Naive thymus-derived CD8-positive, alpha-beta T cell (primary cell): ENCODE measurements around the gene ATP9B. TPM values are rescaled to one million over a fixed set of nuclear protein-coding genes. Genes with fewer than 3 reads are reported as not detected.
A peak's percentile ranks its signal among the peaks of the same experiment; 100 is the strongest.
"Not testable (repeated sequence)": the region's sequence is repeated elsewhere in the genome, so short reads cannot be mapped to it uniquely, and the experiment has no call there.

Experiments used
- ATAC-seq, 2 donors: fragments of 150-1000 bp; cut with Tn5 transposase in 1 of 2; sonication (Bioruptor Pico), chemical (Tn5 transposase) in 1 of 2; 1 replicate in 1 of 2; 2 replicates in 1 of 2; pipeline ENCODE4 v1.10.0; 2021; ENCODE audit warnings: mild to moderate bottlenecking in 2 of 2, moderate library complexity in 2 of 2
- POLR2A ChIA-PET: fragments of 350-600 bp; sonication (Branson Sonifier 250); formaldehyde crosslinking; loops from one replicate; lab custom pipeline; 2021; ENCODE audit warnings: antibody characterized with exemption; lab: Charles Lee
- DNase-seq, 10 donors: peaks; one replicate each; pipeline versions ENCODE4 v3.0.0 to v3.0.0-alpha.2; 2020 to 2022
- H3K27ac Mint-ChIP-seq, 10 donors: one replicate each; pipeline ENCODE4 v1.8.0; 2020 to 2022; ENCODE audit warnings: mild to moderate bottlenecking in 10 of 10, mixed read lengths in 10 of 10, moderate library complexity in 4 of 10, inconsistent platforms in 1 of 10
- H3K27me3 Mint-ChIP-seq, 5 donors: one replicate each; pipeline ENCODE4 v1.8.0; 2021 to 2022; ENCODE audit warnings: mixed read lengths in 5 of 5
- H3K36me3 Mint-ChIP-seq, 3 donors: one replicate each; pipeline ENCODE4 v1.8.0; 2020 to 2022; ENCODE audit warnings: mixed read lengths in 3 of 3, mild to moderate bottlenecking in 2 of 3, inconsistent platforms in 1 of 3
- H3K4me1 Mint-ChIP-seq, 4 donors: one replicate each; pipeline ENCODE4 v1.8.0; 2021 to 2022; ENCODE audit warnings: mixed read lengths in 4 of 4
- H3K4me3 Mint-ChIP-seq, 10 donors: one replicate each; pipeline ENCODE4 v1.8.0; 2020 to 2022; ENCODE audit warnings: mild to moderate bottlenecking in 10 of 10, mixed read lengths in 10 of 10, moderate library complexity in 6 of 10, inconsistent platforms in 1 of 10
- H3K9me3 Mint-ChIP-seq, 9 donors: one replicate each; pipeline ENCODE4 v1.8.0; 2020 to 2022; ENCODE audit warnings: mixed read lengths in 9 of 9, mild to moderate bottlenecking in 3 of 9, inconsistent platforms in 1 of 9, moderate library complexity in 1 of 9
- polyA plus RNA-seq, 3 donors: library from polyadenylated mRNA; unstranded; fragments of 300-500 nt; fragmentation: Illumina TruSeq; gene quantifications; one replicate each; pipeline ENCODE4 v1.2.3, GENCODE V29; 2021
- total RNA-seq, 8 experiments: library from RNA in 2 of 8; stranded (reverse) in 2 of 8; gene quantifications; one replicate each; pipeline ENCODE4 v1.2.3 and lab custom pipeline; 2021 to 2026

The ATP9B gene
- total and polyA plus RNA-seq, 5 experiments from 2014 or later: 16.0 to 79.5 (median 18.6) TPM

GRCh38 chr18:79285191-79285590, 216.0 kb downstream of the ATP9B start:
- Mint-ChIP-seq H3K36me3 (peaks cover 21 to 56% (median 48%) of the 10 kb centered on the region in 3 donors), H3K9me3 (peaks cover 0 to 30% (median 2%) of the 10 kb centered on the region in 9 donors)
- ATAC-seq, H3K4me3 Mint-ChIP-seq, DNase-seq, H3K27me3 Mint-ChIP-seq, H3K27ac Mint-ChIP-seq, POLR2A ChIA-PET, H3K4me1 Mint-ChIP-seq: not testable (repeated sequence)

GRCh38 chr18:79290409-79290808, 221.2 kb downstream of the ATP9B start:
- H3K4me3 Mint-ChIP-seq, POLR2A ChIA-PET, DNase-seq, ATAC-seq, H3K27me3 Mint-ChIP-seq: not testable (repeated sequence)
- peaks cover 0 to 12% (median 0%) of the 10 kb centered on the region in 9 donors for H3K9me3 Mint-ChIP-seq
- H3K36me3 Mint-ChIP-seq: peaks cover 4 to 52% (median 32%) of the 10 kb centered on the region in 3 donors
- peaks cover 8 to 10% (median 9%) of the 10 kb centered on the region in 4 donors for H3K4me1 Mint-ChIP-seq
- H3K27ac Mint-ChIP-seq: peak overlapping the region in 1 of 10 donors; percentile 62

- peaks cover 8 to 10% (median 9%) of the 10 kb centered on the region in 4 donors for H3K4me1 Mint-ChIP-seq
- ATAC-seq (no peak), DNase-seq (no peak)
- peaks cover 0 to 12% (median 0%) of the 10 kb centered on the region in 9 donors for H3K9me3 Mint-ChIP-seq
- no peak overlapping the region for H3K27ac Mint-ChIP-seq
- POLR2A ChIA-PET: no interaction called here
- peaks cover 4 to 56% (median 34%) of the 10 kb centered on the region in 3 donors for H3K36me3 Mint-ChIP-seq
- no peaks in the 10 kb centered on the region for H3K27me3 Mint-ChIP-seq
- H3K4me3 Mint-ChIP-seq: no peak overlapping the region
These were observed 221.7 kb downstream of the ATP9B start for GRCh38 chr18:79290876-79291275.

GRCh38 chr18:79294235-79294634, 225.0 kb downstream of the ATP9B start:
- peaks cover 0 to 4% (median 0%) of the 10 kb centered on the region in 9 donors for H3K9me3 Mint-ChIP-seq
- no peak overlapping the region for H3K4me3 Mint-ChIP-seq
- ATAC-seq (no peak), DNase-seq (no peak)
- POLR2A ChIA-PET: no interaction called here
- peaks cover 5 to 21% (median 8%) of the 10 kb centered on the region in 4 donors for H3K4me1 Mint-ChIP-seq
- no peaks in the 10 kb centered on the region for H3K27me3 Mint-ChIP-seq
- no peak overlapping the region for H3K27ac Mint-ChIP-seq
- H3K36me3 Mint-ChIP-seq: peaks cover 11 to 69% (median 35%) of the 10 kb centered on the region in 3 donors

- peaks cover 7 to 65% (median 17%) of the 10 kb centered on the region in 3 donors for H3K36me3 Mint-ChIP-seq
- POLR2A ChIA-PET: no interaction called here
- no peaks in the 10 kb centered on the region for H3K27me3 Mint-ChIP-seq
- peak overlapping the region in 1 of 10 donors; percentile 86 for H3K27ac Mint-ChIP-seq
- no peak for DNase-seq
- H3K4me3 Mint-ChIP-seq: no peak overlapping the region
- H3K4me1 Mint-ChIP-seq: peaks cover 0 to 20% (median 0%) of the 10 kb centered on the region in 4 donors
- no peaks in the 10 kb centered on the region for H3K9me3 Mint-ChIP-seq
- ATAC-seq: no peak
These were observed 230.1 kb downstream of the ATP9B start for GRCh38 chr18:79299272-79299671.

- Mint-ChIP-seq H3K9me3 (no peaks in the 10 kb centered on the region), H3K4me1 (peaks cover 0 to 19% (median 0%) of the 10 kb centered on the region in 4 donors), H3K27me3 (no peaks in the 10 kb centered on the region), H3K27ac (peak overlapping the region in 2 of 10 donors; percentile 10 to 86), H3K36me3 (peaks cover 7 to 65% (median 15%) of the 10 kb centered on the region in 3 donors), H3K4me3 (peak overlapping the region in 1 of 10 donors; percentile 29)
- ATAC-seq (no peak), DNase-seq (no peak)
- POLR2A ChIA-PET: no interaction called here
These were observed 230.5 kb downstream of the ATP9B start for GRCh38 chr18:79299711-79300110.

- Mint-ChIP-seq H3K27me3 (no peaks in the 10 kb centered on the region), H3K9me3 (no peaks in the 10 kb centered on the region), H3K4me1 (peaks cover 0 to 19% (median 0%) of the 10 kb centered on the region in 4 donors), H3K4me3 (no peak overlapping the region), H3K27ac (peak overlapping the region in 1 of 10 donors; percentile 8), H3K36me3 (peaks cover 7 to 70% (median 20%) of the 10 kb centered on the region in 3 donors)
- no peak for DNase-seq
- no peak for ATAC-seq
- POLR2A ChIA-PET: no interaction called here
These were observed 231.2 kb downstream of the ATP9B start for GRCh38 chr18:79300413-79300812.

GRCh38 chr18:79302120-79302519, 232.9 kb downstream of the ATP9B start:
- POLR2A ChIA-PET: no interaction called here
- Mint-ChIP-seq H3K4me3 (no peak overlapping the region), H3K36me3 (peaks cover 0 to 73% (median 29%) of the 10 kb centered on the region in 3 donors), H3K9me3 (no peaks in the 10 kb centered on the region), H3K27me3 (no peaks in the 10 kb centered on the region), H3K4me1 (peaks cover 0 to 14% (median 0%) of the 10 kb centered on the region in 4 donors), H3K27ac (no peak overlapping the region)
- ATAC-seq (no peak), DNase-seq (no peak)

GRCh38 chr18:79305911-79306310, 236.7 kb downstream of the ATP9B start:
- Mint-ChIP-seq H3K27ac (peak overlapping the region in 1 of 10 donors; percentile 0), H3K9me3 (no peaks in the 10 kb centered on the region), H3K4me1 (peaks cover 0 to 7% (median 3%) of the 10 kb centered on the region in 4 donors), H3K4me3 (peak overlapping the region in 1 of 10 donors; percentile 7), H3K36me3 (peaks cover 12 to 71% (median 50%) of the 10 kb centered on the region in 3 donors), H3K27me3 (no peaks in the 10 kb centered on the region)
- DNase-seq (no peak), ATAC-seq (no peak)
- POLR2A ChIA-PET: no interaction called here

GRCh38 chr18:79309614-79310358, 240.6 kb downstream of the ATP9B start:
- POLR2A ChIA-PET: no interaction called here
- Mint-ChIP-seq H3K9me3 (peaks cover 0 to 12% (median 2%) of the 10 kb centered on the region in 9 donors), H3K4me3 (no peak overlapping the region), H3K27me3 (no peaks in the 10 kb centered on the region), H3K4me1 (peaks cover 0 to 7% (median 3%) of the 10 kb centered on the region in 4 donors), H3K36me3 (peaks cover 33 to 81% (median 76%) of the 10 kb centered on the region in 3 donors), H3K27ac (peak overlapping the region in 4 of 10 donors; percentile 5 to 74 (median 58))
- ATAC-seq (no peak), DNase-seq (no peak)

GRCh38 chr18:79314838-79315388, 245.7 kb downstream of the ATP9B start:
- POLR2A ChIA-PET: no interaction called here
- H3K4me1 Mint-ChIP-seq: peaks cover 11 to 32% (median 28%) of the 10 kb centered on the region in 4 donors
- DNase-seq (no peak), ATAC-seq (no peak)
- no peaks in the 10 kb centered on the region for H3K27me3 Mint-ChIP-seq
- H3K4me3 Mint-ChIP-seq: no peak overlapping the region
- peak overlapping the region in 1 of 10 donors; percentile 53 for H3K27ac Mint-ChIP-seq
- peaks cover 2 to 33% (median 12%) of the 10 kb centered on the region in 9 donors for H3K9me3 Mint-ChIP-seq
- H3K36me3 Mint-ChIP-seq: peaks cover 39 to 68% (median 68%) of the 10 kb centered on the region in 3 donors

- Mint-ChIP-seq H3K4me3 (no peak overlapping the region), H3K27me3 (no peaks in the 10 kb centered on the region), H3K27ac (no peak overlapping the region), H3K4me1 (peaks cover 11 to 32% (median 28%) of the 10 kb centered on the region in 4 donors), H3K9me3 (peaks cover 2 to 33% (median 12%) of the 10 kb centered on the region in 9 donors), H3K36me3 (peaks cover 36 to 66% (median 61%) of the 10 kb centered on the region in 3 donors)
- DNase-seq (no peak), ATAC-seq (no peak)
- POLR2A ChIA-PET: no interaction called here
These were observed 246.4 kb downstream of the ATP9B start for GRCh38 chr18:79315596-79315995.

GRCh38 chr18:79317703-79318102, 248.5 kb downstream of the ATP9B start:
- no peak for ATAC-seq
- peak overlapping the region in 4 of 10 donors; percentile 31 to 58 (median 42) for H3K4me3 Mint-ChIP-seq
- POLR2A ChIA-PET: no interaction called here
- no peaks in the 10 kb centered on the region for H3K27me3 Mint-ChIP-seq
- H3K36me3 Mint-ChIP-seq: peaks cover 35 to 66% (median 52%) of the 10 kb centered on the region in 3 donors
- peak overlapping the region; percentile 55 to 92 (median 74) for H3K27ac Mint-ChIP-seq
- H3K9me3 Mint-ChIP-seq: peaks cover 2 to 28% (median 10%) of the 10 kb centered on the region in 9 donors
- peaks cover 11 to 32% (median 28%) of the 10 kb centered on the region in 4 donors for H3K4me1 Mint-ChIP-seq
- no peak for DNase-seq
